Vagina (tissue), 2 donors: ENCODE measurements around the gene KRT17.

Experiments used
- POLR2A ChIP-seq, 2 donors: fragments of 450-650 bp; IDR thresholded peaks; one replicate each; pipeline ENCODE4 v1.6.1; 2017; ENCODE audit warnings: antibody characterized with exemption in 2 of 2, mild to moderate bottlenecking in 2 of 2, moderate library complexity in 2 of 2
- POLR2AphosphoS5 ChIP-seq, 2 donors: sonication (generic); formaldehyde crosslinking; IDR thresholded peaks; one replicate each; pipeline ENCODE4 v1.9.0; 2017; ENCODE audit warnings: antibody characterized with exemption in 2 of 2, mild to moderate bottlenecking in 2 of 2, low read depth in 1 of 2; ENCODE audit not compliant: insufficient read depth in 1 of 2
- TF ChIP-seq, protein P1 (sequence below), 3 experiments: fragments of 450-650 bp in 2 of 3; fragments of 200-600 bp in 1 of 3; sonication (generic) in 1 of 3; IDR thresholded peaks; one replicate each; pipeline ENCODE4 v1.5.1; 2017 to 2019; ENCODE audit warnings: antibody characterized with exemption in 3 of 3, mild to moderate bottlenecking in 2 of 3, moderate library complexity in 2 of 3

DNA sequence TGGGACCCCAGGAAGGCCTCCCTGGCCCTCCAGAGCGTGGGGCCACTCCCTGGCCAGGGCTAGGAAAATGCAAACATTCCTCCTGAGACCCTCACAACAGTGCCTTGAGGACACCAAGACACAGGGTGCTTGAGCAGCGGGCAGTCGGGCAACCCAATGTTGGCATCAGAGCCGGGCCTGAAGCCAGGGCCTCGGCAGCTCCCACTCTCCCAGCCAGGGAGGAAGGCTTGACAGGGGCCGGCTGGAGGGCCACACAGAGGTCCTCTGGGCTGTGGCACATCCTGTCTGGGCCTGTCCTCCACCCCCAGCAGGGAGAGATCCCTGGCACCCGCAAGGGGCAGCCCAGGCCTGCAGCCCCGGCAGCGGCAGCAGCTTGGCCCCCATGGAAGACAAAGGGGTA is 12.3 kb upstream of the KRT17 start:
- TF ChIP-seq, protein P1, sequence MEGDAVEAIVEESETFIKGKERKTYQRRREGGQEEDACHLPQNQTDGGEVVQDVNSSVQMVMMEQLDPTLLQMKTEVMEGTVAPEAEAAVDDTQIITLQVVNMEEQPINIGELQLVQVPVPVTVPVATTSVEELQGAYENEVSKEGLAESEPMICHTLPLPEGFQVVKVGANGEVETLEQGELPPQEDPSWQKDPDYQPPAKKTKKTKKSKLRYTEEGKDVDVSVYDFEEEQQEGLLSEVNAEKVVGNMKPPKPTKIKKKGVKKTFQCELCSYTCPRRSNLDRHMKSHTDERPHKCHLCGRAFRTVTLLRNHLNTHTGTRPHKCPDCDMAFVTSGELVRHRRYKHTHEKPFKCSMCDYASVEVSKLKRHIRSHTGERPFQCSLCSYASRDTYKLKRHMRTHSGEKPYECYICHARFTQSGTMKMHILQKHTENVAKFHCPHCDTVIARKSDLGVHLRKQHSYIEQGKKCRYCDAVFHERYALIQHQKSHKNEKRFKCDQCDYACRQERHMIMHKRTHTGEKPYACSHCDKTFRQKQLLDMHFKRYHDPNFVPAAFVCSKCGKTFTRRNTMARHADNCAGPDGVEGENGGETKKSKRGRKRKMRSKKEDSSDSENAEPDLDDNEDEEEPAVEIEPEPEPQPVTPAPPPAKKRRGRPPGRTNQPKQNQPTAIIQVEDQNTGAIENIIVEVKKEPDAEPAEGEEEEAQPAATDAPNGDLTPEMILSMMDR (IDR thresholded peaks at IDR 0.05), result no peak
- TF ChIP-seq POLR2A (IDR thresholded peaks at IDR 0.05) (no peak), POLR2AphosphoS5 (IDR thresholded peaks at IDR 0.05; ENCODE audit: insufficient read depth in 1 of 2, low read depth in 1 of 2) (no peak)
